Embryonic facial prominence (tissue), 1 donor: ENCODE data around the gene PSTPIP1.

Experiments used
- DNase-seq: peaks from one replicate; pipeline ENCODE4 v3.0.0-alpha.2; 2016; ENCODE audit errors: extremely low spot score

PSTPIP1 gene

GRCh38 chr15:76998663-76999285, 3.8 kb downstream of the PSTPIP1 start:
- no peak for DNase-seq

- no peak for DNase-seq
Observed at GRCh38 chr15:76999996-77000395, 5.1 kb downstream of the PSTPIP1 start.

- no peak for DNase-seq
Observed at GRCh38 chr15:77001351-77001750, 6.4 kb downstream of the PSTPIP1 start.

GRCh38 chr15:77001966-77002365, 7.0 kb downstream of the PSTPIP1 start:
- DNase-seq: no peak

GRCh38 chr15:77002436-77002835, 7.5 kb downstream of the PSTPIP1 start:
- DNase-seq: no peak

- no peak for DNase-seq
Observed at GRCh38 chr15:77002954-77003912, 8.3 kb downstream of the PSTPIP1 start.

GRCh38 chr15:77004189-77004588, 9.3 kb downstream of the PSTPIP1 start:
- DNase-seq: no peak

- DNase-seq: no peak
Observed at GRCh38 chr15:77009176-77009575, 14.2 kb downstream of the PSTPIP1 start.

GRCh38 chr15:77009646-77010311, 14.9 kb downstream of the PSTPIP1 start:
- DNase-seq: no peak

GRCh38 chr15:77010312-77010686, 15.4 kb downstream of the PSTPIP1 start:
- no peak for DNase-seq

GRCh38 chr15:77010857-77011256, 15.9 kb downstream of the PSTPIP1 start:
- no peak for DNase-seq

- no peak for DNase-seq
Observed at GRCh38 chr15:77012117-77012712, 17.3 kb downstream of the PSTPIP1 start.

- no peak for DNase-seq
Observed at GRCh38 chr15:77012868-77013267, 17.9 kb downstream of the PSTPIP1 start.

GRCh38 chr15:77013776-77014131, 18.8 kb downstream of the PSTPIP1 start:
- no peak for DNase-seq

- DNase-seq: no peak
Observed at GRCh38 chr15:77014132-77015081, 19.5 kb downstream of the PSTPIP1 start.

GRCh38 chr15:77015646-77016320, 20.9 kb downstream of the PSTPIP1 start:
- DNase-seq: no peak

GRCh38 chr15:77016321-77016695, 21.4 kb downstream of the PSTPIP1 start:
- no peak for DNase-seq

- no peak for DNase-seq
Observed at GRCh38 chr15:77017091-77017660, 22.2 kb downstream of the PSTPIP1 start.

- DNase-seq: no peak
Observed at GRCh38 chr15:77017761-77018720, 23.1 kb downstream of the PSTPIP1 start.
